CD4-positive, alpha-beta T cell (primary cell): Measurements from ENCODE around the gene ATP2B3. TPM values are rescaled to one million over a fixed set of nuclear protein-coding genes. Genes with fewer than 3 reads are reported as not detected.

Source experiments
- ATAC-seq: fragments of 200-7000 bp; cut with Tn5 transposase; one replicate; pipeline ENCODE4 v1.10.0; 2022; ENCODE audit warnings: mild to moderate bottlenecking; ENCODE audit not compliant: poor library complexity
- CTCF ChIA-PET: fragments of 350-600 bp; sonication (Branson Sonifier 250); formaldehyde crosslinking; loops from one replicate; lab custom pipeline; 2021; ENCODE audit warnings: antibody characterized with exemption, inconsistent platforms; lab: Charles Lee
- POLR2A ChIA-PET: fragments of 350-600 bp; sonication (Branson Sonifier 250); formaldehyde crosslinking; loops from one replicate; lab custom pipeline; 2021; ENCODE audit warnings: antibody characterized with exemption, inconsistent platforms; lab: Charles Lee
- DNase-seq, 14 experiments: peaks; one replicate each; pipeline ENCODE4 v3.0.0-alpha.2; 2013 to 2020; ENCODE audit warnings: mixed read lengths in 2 of 14
- H3K27ac ChIP-seq, 2 donors: one replicate each; pipeline versions ENCODE4 v1.5.1 to v1.7.0; 2013; ENCODE audit warnings: low read length in 2 of 2, low read depth in 1 of 2, mild to moderate bottlenecking in 1 of 2
- H3K27me3 ChIP-seq, 2 experiments: 1 replicate in 1 of 2; 2 replicates in 1 of 2; pipeline versions ENCODE4 v1.6.1 to v1.7.0; 2013; ENCODE audit warnings: low read length in 2 of 2, control low read depth in 1 of 2, mild to moderate bottlenecking in 1 of 2, moderate library complexity in 1 of 2; ENCODE audit not compliant: insufficient read depth in 2 of 2, control insufficient read depth in 1 of 2
- H3K36me3 ChIP-seq: one replicate; pipeline ENCODE4 v1.6.1; 2013; ENCODE audit warnings: low read length, control low read depth; ENCODE audit not compliant: insufficient read depth
- H3K4me1 ChIP-seq: one replicate; pipeline ENCODE4 v1.6.1; 2013; ENCODE audit warnings: low read length, control low read depth; ENCODE audit not compliant: insufficient read depth
- H3K4me3 ChIP-seq: one replicate; pipeline ENCODE4 v1.5.1; 2013; ENCODE audit warnings: mild to moderate bottlenecking, low read length, moderate library complexity
- H3K9me3 ChIP-seq, 2 experiments: 1 replicate in 1 of 2; 2 replicates in 1 of 2; pipeline versions ENCODE4 v1.6.1 to v1.7.0; 2013; ENCODE audit warnings: low read length in 2 of 2, mild to moderate bottlenecking in 2 of 2, control low read depth in 1 of 2, moderate library complexity in 1 of 2; ENCODE audit not compliant: control insufficient read depth in 1 of 2, insufficient read depth in 1 of 2
- H3K27ac Mint-ChIP-seq: one replicate; pipeline ENCODE4 v1.8.0; 2020; ENCODE audit warnings: mixed read lengths
- H3K27me3 Mint-ChIP-seq: one replicate; pipeline ENCODE4 v1.8.0; 2021; ENCODE audit warnings: mixed read lengths
- H3K36me3 Mint-ChIP-seq: one replicate; pipeline ENCODE4 v1.8.0; 2021; ENCODE audit warnings: low read depth, mixed read lengths
- H3K4me1 Mint-ChIP-seq: one replicate; pipeline ENCODE4 v1.8.0; 2021; ENCODE audit warnings: low read depth, mixed read lengths
- H3K4me3 Mint-ChIP-seq: one replicate; pipeline ENCODE4 v1.8.0; 2020; ENCODE audit warnings: mild to moderate bottlenecking, mixed read lengths
- H3K9me3 Mint-ChIP-seq: one replicate; pipeline ENCODE4 v1.8.0; 2020; ENCODE audit warnings: mixed read lengths
- CTCF ChIP-seq: fragments of 200-600 bp; IDR thresholded peaks from one replicate; pipeline ENCODE4 v1.8.0; 2022; ENCODE audit warnings: antibody characterized with exemption, mild to moderate bottlenecking
- intact Hi-C, 2 experiments: fragments of 100-400 bp; cut with DNase I in 1 of 2; cut with micrococcal nuclease in 1 of 2; formaldehyde crosslinking; loops; one replicate each; pipeline versions ENCODE4 v1.15.1 to v1.9.0; 2023 to 2025; cut with DNase I, micrococcal nuclease
- total RNA-seq, 174 experiments: library from RNA in 2 of 174; stranded (reverse) in 2 of 174; gene quantifications; one replicate each; pipeline ENCODE4 v1.2.3 and lab custom pipeline; 2021 to 2026

Gene ATP2B3
- total RNA-seq, 2 experiments from 2014 or later: not detected

- no peak overlapping the region for H3K4me3 Mint-ChIP-seq
- no peak overlapping the region for H3K4me3 ChIP-seq
- H3K27ac Mint-ChIP-seq: no peak overlapping the region
- no peak for DNase-seq
- H3K4me1 ChIP-seq: no peaks in the 10 kb centered on the region
- intact Hi-C loops: no loop called here
- H3K4me1 Mint-ChIP-seq: no peaks in the 10 kb centered on the region
- no peaks in the 10 kb centered on the region for H3K9me3 ChIP-seq
- no peaks in the 10 kb centered on the region for H3K27me3 Mint-ChIP-seq
- no peaks in the 10 kb centered on the region for H3K9me3 Mint-ChIP-seq
- CTCF ChIA-PET: no interaction called here
- ATAC-seq: no peak
- H3K27me3 ChIP-seq: no peaks in the 10 kb centered on the region
- POLR2A ChIA-PET: no interaction called here
- no peak for TF ChIP-seq CTCF
- H3K36me3 Mint-ChIP-seq: peaks cover 43% of the 10 kb centered on the region
- H3K36me3 ChIP-seq: peaks cover 48% of the 10 kb centered on the region
- no peak overlapping the region for H3K27ac ChIP-seq
Measured at GRCh38 chrX:153588782-153589446, 71.5 kb downstream of the ATP2B3 start.

DNA sequence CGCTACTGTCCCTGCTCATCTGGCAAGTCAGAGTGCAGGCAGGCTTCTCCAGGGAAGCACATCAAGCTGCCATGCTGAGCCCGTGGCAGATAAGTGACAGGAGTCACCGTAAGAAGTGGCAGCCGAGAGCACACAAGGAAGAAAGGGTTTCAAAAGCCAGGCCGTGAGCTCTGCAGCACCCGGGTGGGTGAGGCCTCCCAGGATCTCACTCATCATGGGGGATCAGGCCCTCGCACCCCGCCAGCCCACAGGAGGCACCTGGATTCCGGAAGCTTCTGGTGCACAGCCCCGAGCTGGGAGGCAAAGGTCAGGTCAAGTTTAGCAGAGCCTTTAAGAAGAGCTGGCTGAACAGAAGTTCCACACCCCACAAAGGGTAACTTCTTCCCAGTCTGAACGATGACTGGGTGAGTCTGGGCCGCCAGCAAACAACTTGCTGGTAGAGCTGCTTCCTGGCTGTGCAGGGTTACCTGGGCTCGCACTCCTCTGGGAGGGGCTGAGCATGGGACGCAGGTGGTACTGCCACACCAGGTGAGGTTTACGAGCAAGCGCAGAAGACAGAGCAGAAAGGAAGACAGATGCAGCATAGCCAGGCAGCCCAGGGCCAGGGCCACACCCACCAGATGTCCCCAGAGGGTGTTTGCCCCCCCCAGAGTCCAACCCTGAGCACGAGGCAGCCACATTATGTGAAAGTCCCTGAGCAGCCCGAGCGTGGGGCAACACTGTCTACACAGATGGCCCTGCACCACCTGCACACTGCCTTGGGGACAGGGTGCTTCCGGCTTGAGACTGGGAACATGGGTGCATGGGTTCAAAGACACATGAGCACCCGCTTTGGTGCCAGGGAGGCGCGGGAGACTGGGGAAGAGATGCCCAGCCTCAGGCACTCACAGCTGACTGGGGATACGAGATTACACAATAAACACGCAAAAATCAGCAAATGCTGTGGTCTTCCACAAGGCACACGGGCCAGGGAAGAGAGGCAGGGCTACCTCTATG, 73.8 kb downstream of the ATP2B3 start:
- Histone ChIP-seq H3K4me1 (peaks cover 6% of the 10 kb centered on the region), H3K27me3 (no peaks in the 10 kb centered on the region), H3K27ac (no peak overlapping the region), H3K9me3 (no peaks in the 10 kb centered on the region), H3K4me3 (no peak overlapping the region), H3K36me3 (peaks cover 61% of the 10 kb centered on the region)
- intact Hi-C loops: no loop called here
- DNase-seq (no peak), ATAC-seq (no peak)
- H3K27ac Mint-ChIP-seq: no peak overlapping the region
- no peaks in the 10 kb centered on the region for H3K27me3 Mint-ChIP-seq
- no peak overlapping the region for H3K4me3 Mint-ChIP-seq
- no peaks in the 10 kb centered on the region for H3K9me3 Mint-ChIP-seq
- H3K36me3 Mint-ChIP-seq: peaks cover 53% of the 10 kb centered on the region
- ChIA-PET POLR2A (interaction anchor here (0.8 kb wide), 1 partner anchor 8 kb away, joined by 5 read pairs; no protein-coding TSS in a partner anchor), CTCF (no interaction called here)
- no peaks in the 10 kb centered on the region for H3K4me1 Mint-ChIP-seq
- no peak for TF ChIP-seq CTCF

GRCh38 chrX:153592091-153592833, 74.8 kb downstream of the ATP2B3 start:
- POLR2A ChIA-PET: no interaction called here
- TF ChIP-seq CTCF: no peak
- no peak overlapping the region for H3K27ac ChIP-seq
- no peak for DNase-seq
- ATAC-seq: no peak
- peaks cover 61% of the 10 kb centered on the region for H3K36me3 ChIP-seq
- H3K9me3 Mint-ChIP-seq: no peaks in the 10 kb centered on the region
- H3K4me1 Mint-ChIP-seq: peaks cover 4% of the 10 kb centered on the region
- intact Hi-C loops: no loop called here
- no peak overlapping the region for H3K4me3 Mint-ChIP-seq
- peaks cover 52% of the 10 kb centered on the region for H3K36me3 Mint-ChIP-seq
- no peak overlapping the region for H3K4me3 ChIP-seq
- H3K27ac Mint-ChIP-seq: no peak overlapping the region
- peaks cover 14% of the 10 kb centered on the region for H3K4me1 ChIP-seq
- no peaks in the 10 kb centered on the region for H3K27me3 Mint-ChIP-seq
- CTCF ChIA-PET: no interaction called here
- no peaks in the 10 kb centered on the region for H3K9me3 ChIP-seq
- no peaks in the 10 kb centered on the region for H3K27me3 ChIP-seq
